IMR-90 (cell line): ENCODE data around the gene QSOX2. TPM values are rescaled to one million over a fixed set of nuclear protein-coding genes. Genes with fewer than 3 reads are reported as not detected.

Experiments used
- ATAC-seq: fragments of 200-7000 bp; cut with Tn5 transposase; 2 replicates; pipeline ENCODE4 v1.9.1; 2020; ENCODE audit warnings: low read depth, mild to moderate bottlenecking, moderate library complexity
- BruUV-seq: library from RNA; stranded (reverse); fragments of 400-500 nt; replicated peaks from 2 replicates; lab custom pipeline; 2021; lab: Mats Ljungman, UMichigan
- CTCF ChIA-PET: fragments of 300-600 bp; formaldehyde crosslinking; extraction: SDS; loops from one replicate; lab custom pipeline; 2021; ENCODE audit warnings: antibody characterized with exemption; lab: Yijun Ruan, JAX
- POLR2A ChIA-PET: fragments of 300-600 bp; sonication (Branson Sonifier 250); formaldehyde crosslinking; loops from one replicate; lab custom pipeline; 2022; ENCODE audit warnings: antibody characterized with exemption; ENCODE audit not compliant: unreplicated experiment; lab: Charles Lee
- DNase-seq: peaks from one replicate; pipeline ENCODE4 v3.0.0; 2013
- H2AFZ ChIP-seq: replicated peaks from 2 replicates; pipeline ENCODE3; 2013; ENCODE audit warnings: low read length, mild to moderate bottlenecking; ENCODE audit not compliant: poor library complexity
- H2AK5ac ChIP-seq: 2 replicates; pipeline ENCODE4 v1.6.1; 2013; ENCODE audit warnings: low read depth, low read length, inconsistent platforms
- H2AK9ac ChIP-seq: replicated peaks from 2 replicates; pipeline ENCODE3; 2013; ENCODE audit warnings: mild to moderate bottlenecking, low read depth, low read length, moderate library complexity; ENCODE audit not compliant: poor library complexity
- H2BK120ac ChIP-seq: 2 replicates; pipeline ENCODE4 v1.6.1; 2013; ENCODE audit warnings: low read depth, low read length, inconsistent platforms
- H2BK15ac ChIP-seq: 3 replicates; pipeline ENCODE4 v1.6.1; 2013; ENCODE audit warnings: low read depth, low read length, inconsistent platforms
- H2BK20ac ChIP-seq: 2 replicates; pipeline ENCODE4 v1.6.1; 2013; ENCODE audit warnings: low read depth, mild to moderate bottlenecking, inconsistent platforms, low read length, moderate library complexity
- H2BK5ac ChIP-seq: 2 replicates; pipeline ENCODE4 v1.6.1; 2013; ENCODE audit warnings: mild to moderate bottlenecking, low read depth, low read length, inconsistent platforms; ENCODE audit not compliant: poor library complexity, severe bottlenecking
- H3K14ac ChIP-seq: replicated peaks from 2 replicates; pipeline ENCODE4 v1.6.1; 2013; ENCODE audit warnings: low read depth, low read length, inconsistent platforms
- H3K18ac ChIP-seq: 2 replicates; pipeline ENCODE4 v1.6.1; 2013; ENCODE audit warnings: low read depth, low read length, control low read depth
- H3K23ac ChIP-seq: 2 replicates; pipeline ENCODE4 v1.6.1; 2013; ENCODE audit warnings: low read depth, low read length, inconsistent platforms
- H3K27ac ChIP-seq: 2 replicates; pipeline ENCODE4 v1.5.1; 2013; ENCODE audit warnings: mild to moderate bottlenecking, control low read depth, low read length; ENCODE audit not compliant: insufficient read depth
- H3K27me3 ChIP-seq: 2 replicates; pipeline ENCODE4 v1.6.1; 2013; ENCODE audit warnings: low read length; ENCODE audit not compliant: control insufficient read depth, insufficient read depth
- H3K36me3 ChIP-seq: 2 replicates; pipeline ENCODE4 v1.6.1; 2013; ENCODE audit warnings: low read length, mixed read lengths; ENCODE audit not compliant: control insufficient read depth, insufficient read depth
- H3K4ac ChIP-seq: 2 replicates; pipeline ENCODE4 v1.6.1; 2013; ENCODE audit warnings: low read depth, low read length, inconsistent platforms
- H3K4me1 ChIP-seq: 2 replicates; pipeline ENCODE4 v1.6.1; 2013; ENCODE audit warnings: low read length, mixed read lengths; ENCODE audit not compliant: control insufficient read depth, insufficient read depth
- H3K4me2 ChIP-seq: 2 replicates; pipeline ENCODE4 v1.6.1; 2013; ENCODE audit warnings: low read depth, mild to moderate bottlenecking, control low read depth, low read length, moderate library complexity
- H3K4me3 ChIP-seq: 2 replicates; pipeline ENCODE4 v1.5.1; 2013; ENCODE audit warnings: low read depth, mild to moderate bottlenecking, control low read depth, low read length, moderate library complexity; ENCODE audit not compliant: insufficient read depth
- H3K56ac ChIP-seq: 2 replicates; pipeline ENCODE4 v1.6.1; 2013; ENCODE audit warnings: low read length, inconsistent platforms; ENCODE audit not compliant: insufficient read depth; ENCODE audit errors: extremely low read depth
- H3K79me1 ChIP-seq, 2 experiments: 2 replicates each; pipeline ENCODE4 v1.6.1; 2013; ENCODE audit warnings: low read length in 2 of 2, inconsistent platforms in 1 of 2, low read depth in 1 of 2
- H3K9ac ChIP-seq: 2 replicates; pipeline ENCODE4 v1.6.1; 2013; ENCODE audit warnings: low read depth, low read length, control low read depth
- H3K9me1 ChIP-seq: 2 replicates; pipeline ENCODE4 v1.6.1; 2013; ENCODE audit warnings: low read length, inconsistent platforms; ENCODE audit not compliant: insufficient read depth
- H3K9me3 ChIP-seq: 2 replicates; pipeline ENCODE4 v1.6.1; 2013; ENCODE audit warnings: low read length; ENCODE audit not compliant: control insufficient read depth, insufficient read depth
- H4K20me1 ChIP-seq: 2 replicates; pipeline ENCODE4 v1.6.1; 2013; ENCODE audit warnings: low read length, inconsistent platforms; ENCODE audit not compliant: insufficient read depth
- H4K5ac ChIP-seq: 2 replicates; pipeline ENCODE4 v1.6.1; 2013; ENCODE audit warnings: mild to moderate bottlenecking, low read depth, low read length, control low read depth
- H4K8ac ChIP-seq, 2 experiments: 2 replicates each; pipeline ENCODE4 v1.6.1; 2013; ENCODE audit warnings: low read depth in 2 of 2, low read length in 2 of 2, control low read depth in 1 of 2, inconsistent platforms in 1 of 2
- H4K91ac ChIP-seq: 2 replicates; pipeline ENCODE4 v1.6.1; 2013; ENCODE audit warnings: low read depth, low read length, inconsistent platforms; ENCODE audit not compliant: insufficient read depth
- CEBPB ChIP-seq: IDR thresholded peaks from 2 replicates; pipeline ENCODE4 v1.6.1; 2012; ENCODE audit warnings: low read depth, low read length, improper control_type of control experiment
- CHD1 ChIP-seq: IDR thresholded peaks from 2 replicates; pipeline ENCODE4 v1.6.1; 2012; ENCODE audit warnings: low read depth, low read length, improper control_type of control experiment
- ELK1 ChIP-seq: fragments of 150-350 bp; IDR thresholded peaks from 2 replicates; pipeline ENCODE4 v1.6.1; 2016; ENCODE audit warnings: low read depth, mild to moderate bottlenecking, low read length, moderate library complexity, borderline replicate concordance
- MAFK ChIP-seq: IDR thresholded peaks from 2 replicates; pipeline ENCODE4 v1.6.1; 2012; ENCODE audit warnings: low read depth, low read length, improper control_type of control experiment
- MAZ ChIP-seq: IDR thresholded peaks from 2 replicates; pipeline ENCODE4 v1.6.1; 2012; ENCODE audit warnings: low read depth, mild to moderate bottlenecking, low read length, improper control_type of control experiment, moderate library complexity, borderline replicate concordance
- NFE2L2 ChIP-seq: fragments of 150-350 bp; IDR thresholded peaks from 2 replicates; pipeline ENCODE4 v1.6.1; 2016; ENCODE audit warnings: low read depth, mild to moderate bottlenecking, low read length
- RAD21 ChIP-seq: IDR thresholded peaks from 2 replicates; pipeline ENCODE4 v1.6.1; 2012; ENCODE audit warnings: low read length, improper control_type of control experiment
- SMC3 ChIP-seq: fragments of 150-350 bp; IDR thresholded peaks from 2 replicates; pipeline ENCODE4 v1.6.1; 2016; ENCODE audit warnings: low read depth, mild to moderate bottlenecking, antibody characterized with exemption, low read length, moderate library complexity
- WGBS, 2 experiments: methylation state at CpG; one replicate each; pipeline versions ENCODE4 v1.1.5 to v1.1.7; 2013; ENCODE audit warnings: missing lambda C conversion rate in 2 of 2; ENCODE audit not compliant: insufficient read length in 1 of 2; ENCODE audit errors: extremely low coverage in 2 of 2; 5-methylcytosine and 5-hydroxymethylcytosine counted together
- dilution Hi-C: fragments of 300-500 bp; cut with HindIII; formaldehyde crosslinking; loops from one replicate; pipeline ENCODE4 v1.14.3; 2018; ENCODE audit warnings: low sequenced_read_pairs; ENCODE audit not compliant: unreplicated experiment
- in situ Hi-C: fragments of 300-500 bp; cut with MboI; formaldehyde crosslinking; loops from 3 replicates; pipeline ENCODE4 v1.14.3; 2019; ENCODE audit warnings: low sequenced_read_pairs, inconsistent platforms, mixed read lengths
- intact Hi-C: fragments of 100-400 bp; cut with micrococcal nuclease; formaldehyde crosslinking; loops from 2 replicates; pipeline ENCODE4 v1.10.0; 2022
- polyA plus RNA-seq, 3 experiments: library from polyadenylated mRNA; depleted of rRNA; stranded (reverse); fragments of >200 nt; gene quantifications; 2 replicates each; pipeline ENCODE4 v1.2.3, GENCODE V29; 2012; ENCODE audit warnings: low replicate concordance in 1 of 3
- total RNA-seq: library from RNA; depleted of rRNA; stranded (reverse); fragments of >200 nt; gene quantifications from 2 replicates; pipeline ENCODE4 v1.2.3, GENCODE V29; 2012

QSOX2 gene
- total and polyA plus RNA-seq, 2 of the 4 experiments (the other 2 are of a cell fraction) = 5.9 to 12.9 TPM

GRCh38 chr9:136259517-136259813 lies 13.9 kb upstream of the QSOX2 start:
- no peak overlapping the region for H3K4me2 ChIP-seq
- no peak overlapping the region for H4K5ac ChIP-seq
- dilution Hi-C loops (no loop called here), intact Hi-C loops (no loop called here), in situ Hi-C loops (no loop called here)
- no peak overlapping the region for H2AK9ac ChIP-seq
- H3K4me1 ChIP-seq = peaks cover 5% of the 10 kb centered on the region
- no peak for DNase-seq
- H4K91ac ChIP-seq = no peak overlapping the region
- H2BK15ac ChIP-seq = no peak overlapping the region
- no peak for ATAC-seq
- H3K27me3 ChIP-seq = peaks cover 30% of the 10 kb centered on the region
- no peak overlapping the region for H3K56ac ChIP-seq
- no peak overlapping the region for H3K14ac ChIP-seq
- no peaks in the 10 kb centered on the region for H3K9me3 ChIP-seq
- no peaks in the 10 kb centered on the region for H3K36me3 ChIP-seq
- H2BK120ac ChIP-seq = no peak overlapping the region
- no peaks in the 10 kb centered on the region for H3K9me1 ChIP-seq
- POLR2A ChIA-PET = no interaction called here
- no peak overlapping the region for H2BK5ac ChIP-seq
- H4K20me1 ChIP-seq = no peaks in the 10 kb centered on the region
- H3K23ac ChIP-seq = no peak overlapping the region
- no peak overlapping the region for H2BK20ac ChIP-seq
- no peak overlapping the region for H3K27ac ChIP-seq
- BruUV-seq = no TSS peak
- WGBS, 2 experiments = 37% methylated on average over 2 of the region's 4 CpGs; no CpG with 5 or more reads in 1 of the 2 experiments
- no peak overlapping the region for H3K9ac ChIP-seq
- no peak overlapping the region for H3K4me3 ChIP-seq
- H2AK5ac ChIP-seq = no peak overlapping the region
- H4K8ac ChIP-seq = no peak overlapping the region
- H3K18ac ChIP-seq = no peak overlapping the region
- no peak overlapping the region for H3K4ac ChIP-seq
- H2AFZ ChIP-seq = no peak overlapping the region
- TF ChIP-seq ELK1 = no peak
- TF ChIP-seq MAZ = no peak
- TF ChIP-seq CEBPB = no peak
- no peak for TF ChIP-seq MAFK
- TF ChIP-seq SMC3 = no peak
- TF ChIP-seq NFE2L2 = no peak
- no peak for TF ChIP-seq CHD1
- TF ChIP-seq RAD21 = no peak
- CTCF ChIA-PET = no interaction called here
- H3K79me1 ChIP-seq = no peaks in the 10 kb centered on the region
